ENCODE measurements around the gene MRPL30.
"Not testable (repeated sequence)": the region's sequence is repeated elsewhere in the genome, so short reads cannot be mapped to it uniquely, and the experiment has no call there.

Gene MRPL30

DNA sequence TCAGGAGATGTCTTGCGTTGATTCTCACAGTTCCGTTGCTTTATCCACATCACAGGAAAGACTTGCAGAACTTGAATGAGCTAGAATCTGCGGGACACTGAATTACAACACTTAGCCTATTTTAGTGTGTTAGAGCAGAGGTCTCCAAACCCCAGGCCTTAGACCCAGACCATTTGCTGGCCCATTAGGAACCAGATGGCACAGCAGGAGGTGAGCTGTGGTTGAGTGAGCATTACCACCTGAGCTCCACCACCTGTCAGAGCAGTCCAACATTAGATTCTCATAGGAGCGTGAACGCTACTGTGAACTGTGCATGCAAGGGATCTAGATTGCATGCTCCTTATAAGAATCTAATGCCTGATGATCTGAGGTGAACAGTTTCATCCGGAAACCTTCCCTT lies 3.8 kb downstream of the MRPL30 start:
- no peak for DNase-seq (ENCODE audit: low read depth in 3 of 3)

DNA sequence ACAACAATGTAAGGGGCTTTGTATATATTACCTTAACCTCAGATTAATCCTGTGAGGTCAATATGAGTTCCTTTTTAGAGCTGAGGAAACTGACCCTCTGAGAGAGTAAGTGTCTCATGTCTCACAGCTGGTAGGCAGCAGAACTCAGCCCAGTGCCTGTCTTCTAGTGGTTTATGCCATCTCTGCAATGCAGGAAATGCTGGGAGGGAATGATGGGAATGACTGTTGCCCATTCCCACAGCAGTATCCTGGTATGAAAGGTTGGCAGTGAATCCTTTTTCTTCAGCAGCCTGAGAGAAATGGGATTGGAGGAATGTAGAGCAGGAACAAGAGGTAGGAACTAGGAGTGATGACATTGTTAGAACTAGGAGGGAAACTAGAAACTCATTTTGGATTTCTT lies 6.0 kb downstream of the MRPL30 start:
- DNase-seq (ENCODE audit: low read depth in 3 of 3), result no peak

DNA sequence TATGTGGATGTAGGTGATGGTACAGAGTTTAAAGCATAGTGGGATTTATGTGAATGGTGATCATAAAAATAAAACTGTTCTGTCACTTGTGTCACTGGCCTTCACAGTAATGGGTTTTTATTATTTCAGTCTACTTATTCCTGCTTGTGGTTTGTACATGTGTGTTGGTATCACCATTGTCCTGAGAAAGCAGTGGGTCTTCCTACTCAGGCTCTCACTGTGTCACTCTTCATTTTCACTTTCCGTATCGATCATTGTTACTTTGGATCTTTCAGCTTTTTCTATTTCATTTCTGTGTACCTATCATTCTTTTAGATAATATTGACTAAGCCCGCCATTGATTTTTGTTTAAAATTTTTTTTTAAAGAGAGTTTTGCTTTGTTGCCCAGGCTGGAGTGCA lies 7.4 kb downstream of the MRPL30 start:
- DNase-seq (ENCODE audit: low read depth in 3 of 3), result no peak

DNA sequence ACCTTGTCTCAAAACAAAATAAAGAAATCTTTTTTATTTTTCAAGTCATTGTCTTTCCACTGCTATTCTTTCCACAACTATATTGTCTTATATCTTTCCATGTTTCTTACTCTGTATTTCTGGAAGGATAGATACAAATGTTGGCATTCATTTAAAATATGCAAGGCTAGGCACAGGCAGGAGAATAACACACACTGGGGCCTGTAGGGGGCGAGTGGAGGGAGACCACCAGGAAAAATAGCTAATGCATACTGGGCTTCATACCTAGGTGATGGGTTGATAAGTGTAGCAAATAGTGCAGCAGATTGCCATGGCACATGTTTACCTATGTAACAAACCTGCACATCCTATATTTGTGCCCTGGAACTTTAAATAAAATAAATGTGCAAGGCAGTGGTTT lies 9.6 kb downstream of the MRPL30 start:
- no peak for DNase-seq (ENCODE audit: low read depth in 3 of 3)

DNA sequence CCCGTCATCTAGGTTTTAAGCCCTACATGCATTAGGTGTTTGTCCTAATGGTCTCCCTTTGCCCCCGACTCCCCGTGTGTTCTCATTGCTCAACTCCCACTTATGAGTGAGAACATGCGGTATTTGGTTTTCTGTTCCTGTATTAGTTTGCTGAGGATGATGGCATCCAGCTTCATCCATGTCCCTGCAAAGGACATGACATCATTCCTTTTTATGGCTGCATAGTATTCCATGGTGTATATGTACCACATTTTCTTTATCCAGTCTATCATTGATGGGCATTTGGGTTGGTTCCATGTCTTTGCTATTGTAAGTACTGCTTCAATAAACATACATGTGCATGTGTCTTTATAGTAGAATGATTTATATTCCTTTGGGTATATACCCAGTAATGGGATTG lies 11.4 kb downstream of the MRPL30 start:
- DNase-seq (ENCODE audit: low read depth in 3 of 3), result not testable (repeated sequence)

DNA sequence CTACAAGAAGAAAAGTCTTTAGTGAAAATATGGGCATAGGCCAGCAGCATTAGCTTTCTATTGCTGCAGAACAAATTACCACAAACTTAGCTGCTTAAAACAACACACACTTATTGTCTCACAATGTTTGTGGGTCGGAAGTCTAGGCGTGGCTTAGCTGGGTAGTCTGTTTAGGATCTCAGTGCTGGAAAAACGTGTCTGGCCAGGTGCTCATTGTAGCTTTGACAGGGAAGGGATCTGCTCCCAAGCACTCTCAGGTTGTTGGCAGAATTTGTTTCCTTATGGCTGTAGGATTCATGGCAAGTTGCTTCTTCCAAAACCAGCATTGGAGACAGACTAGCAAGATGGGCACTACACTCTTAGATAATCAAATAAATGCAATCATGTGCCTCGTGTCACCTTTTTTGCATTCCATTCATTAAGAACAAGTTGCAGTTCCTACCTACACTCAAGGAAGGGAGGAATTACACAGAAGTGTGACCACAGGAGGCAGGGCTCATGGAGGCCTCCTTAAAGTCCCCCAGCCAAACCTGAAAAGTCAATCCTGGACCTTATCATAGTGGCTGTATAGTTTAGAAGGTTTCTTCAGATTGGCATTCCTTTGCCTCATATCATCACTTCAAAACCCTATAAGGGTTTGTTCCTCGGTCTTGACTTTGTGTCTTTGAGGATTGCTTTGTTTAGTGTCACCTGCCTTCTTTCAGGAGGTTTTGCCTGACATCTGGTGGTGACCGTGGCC lies 17.3 kb downstream of the MRPL30 start:
- DNase-seq (ENCODE audit: low read depth in 3 of 3), result no peak

DNA sequence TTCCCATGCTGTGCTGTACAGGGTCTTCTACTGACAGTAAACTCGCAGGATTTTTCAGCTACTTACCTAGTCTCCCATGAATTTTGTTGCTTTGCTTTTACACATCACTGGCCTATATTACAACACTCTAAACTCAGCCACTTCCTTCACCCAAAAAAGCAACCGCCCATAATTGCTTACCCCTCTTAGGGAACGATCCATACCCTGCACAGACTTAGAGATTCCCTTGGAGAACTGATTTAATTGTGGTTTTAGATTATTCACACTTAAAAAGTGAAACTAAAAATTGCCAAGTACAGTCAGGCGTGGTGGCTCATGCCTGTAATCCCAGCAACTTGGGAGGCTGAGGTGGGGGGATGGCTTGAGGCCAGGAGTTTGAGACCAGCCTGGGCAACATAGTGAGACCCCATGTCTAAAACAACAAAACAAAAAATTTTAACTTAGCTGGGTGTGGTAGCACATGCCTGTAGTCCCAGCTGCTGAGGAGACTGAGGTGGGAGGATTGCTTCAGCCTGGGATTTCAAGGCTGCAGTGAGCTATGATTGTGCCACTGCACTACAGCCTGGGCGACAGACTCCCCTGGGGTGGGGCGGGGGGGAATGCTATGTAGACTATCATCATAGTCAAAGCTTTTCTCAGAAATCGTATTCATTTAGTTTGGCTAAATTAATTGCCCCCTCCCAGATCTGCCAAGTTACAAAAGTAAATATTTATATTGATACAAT lies 19.3 kb downstream of the MRPL30 start:
- no peak for DNase-seq (ENCODE audit: low read depth in 3 of 3)

DNA sequence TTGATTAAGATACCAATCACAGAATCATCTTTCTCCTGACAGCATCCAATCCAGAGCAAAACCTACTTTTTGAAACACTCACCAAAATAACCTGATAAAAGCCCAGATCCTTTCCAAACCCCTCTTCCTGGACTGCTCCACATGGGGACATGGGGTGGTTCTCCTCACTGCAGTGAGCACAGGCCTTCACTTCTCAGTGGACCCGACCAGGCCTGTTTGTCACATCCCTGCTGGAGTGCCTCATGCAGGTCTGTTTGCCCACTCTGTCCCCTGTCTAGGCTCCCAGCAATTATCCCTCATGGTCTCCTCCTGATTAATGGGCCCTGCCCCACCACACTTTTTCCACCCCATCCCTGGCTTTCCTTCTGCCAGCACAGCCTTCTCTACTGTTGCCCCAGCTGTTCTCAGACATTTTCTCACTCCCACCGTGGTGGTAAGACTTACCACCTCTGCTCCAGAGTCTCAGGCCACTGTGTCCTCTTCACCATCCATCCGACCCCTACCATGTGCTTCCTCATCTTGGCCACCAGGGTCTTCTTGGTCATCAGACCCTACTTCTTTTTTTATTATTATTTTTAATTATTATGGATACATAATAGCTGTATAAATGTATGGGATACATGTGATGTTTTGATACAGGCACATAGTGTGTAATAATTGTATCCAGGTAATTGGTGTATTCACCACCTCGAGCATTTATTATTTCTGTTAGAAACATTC lies 21.1 kb downstream of the MRPL30 start:
- no peak for DNase-seq (ENCODE audit: low read depth in 3 of 3)

DNA sequence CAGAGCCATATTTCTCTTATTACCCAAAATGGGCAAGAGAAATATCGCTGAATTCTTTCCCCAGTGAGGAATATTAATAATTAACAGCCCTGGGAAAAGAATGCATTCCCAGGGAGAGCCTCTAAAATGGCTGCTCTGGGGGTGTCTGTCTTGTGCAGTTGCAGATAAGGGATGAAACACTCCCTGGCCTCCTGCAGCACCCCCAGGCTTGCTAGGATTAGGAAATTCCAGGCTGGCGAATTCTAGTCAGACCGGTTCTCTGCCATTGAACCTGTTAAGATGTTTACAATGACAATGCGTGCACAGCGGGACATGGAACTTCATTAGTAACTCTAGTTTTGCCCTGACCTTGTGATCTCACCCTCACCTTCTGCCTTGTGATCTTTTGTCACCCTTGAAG lies 24.5 kb downstream of the MRPL30 start:
- no peak for DNase-seq (ENCODE audit: low read depth in 3 of 3)

DNA sequence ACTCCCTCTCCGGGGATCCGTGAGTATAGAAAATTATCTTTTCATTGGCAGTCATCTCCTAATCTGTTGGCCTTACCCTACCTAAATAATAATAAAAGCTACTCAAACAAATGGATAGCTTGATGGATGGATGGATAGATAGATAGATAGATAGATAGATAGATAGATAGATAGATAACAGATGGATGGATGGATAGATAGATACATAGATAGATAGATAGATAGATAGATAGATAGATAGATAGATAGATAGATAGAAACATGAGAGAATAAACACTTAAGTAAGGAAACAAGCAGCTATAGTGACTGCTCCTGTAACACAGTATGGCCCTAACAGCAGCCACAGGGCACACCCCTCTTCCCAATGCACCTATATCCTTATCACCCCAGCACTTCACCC lies 35.1 kb downstream of the MRPL30 start:
- no peak for DNase-seq (ENCODE audit: low read depth in 3 of 3)

DNA sequence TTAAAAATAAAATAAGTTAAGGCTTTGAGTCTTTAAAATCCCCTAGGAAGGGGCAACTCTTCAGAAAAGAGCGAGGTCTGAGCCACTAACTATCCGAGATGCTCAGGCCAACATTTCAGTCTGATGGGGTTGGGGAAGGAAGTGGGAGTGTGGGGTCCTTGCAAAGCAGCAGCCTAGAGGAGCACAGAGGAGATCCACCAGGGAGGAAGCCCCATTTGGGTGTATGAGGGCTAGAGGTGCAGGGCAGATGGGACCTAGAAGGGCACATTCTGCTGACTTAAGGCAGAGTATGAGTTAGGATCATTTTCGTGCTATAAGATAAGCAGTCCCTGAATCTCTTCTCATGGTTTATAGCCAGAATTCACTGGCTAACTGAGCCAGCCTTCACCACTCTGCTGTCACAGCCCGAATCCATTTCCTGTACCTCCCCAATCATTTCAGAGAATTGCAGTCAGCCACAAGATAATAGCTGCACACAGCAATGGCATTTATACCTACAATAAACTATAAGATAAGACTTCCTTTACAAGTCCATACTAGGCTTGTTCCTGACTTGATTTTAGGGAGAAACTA lies 37.0 kb downstream of the MRPL30 start:
- DNase-seq (ENCODE audit: low read depth in 3 of 3), result no peak

DNA sequence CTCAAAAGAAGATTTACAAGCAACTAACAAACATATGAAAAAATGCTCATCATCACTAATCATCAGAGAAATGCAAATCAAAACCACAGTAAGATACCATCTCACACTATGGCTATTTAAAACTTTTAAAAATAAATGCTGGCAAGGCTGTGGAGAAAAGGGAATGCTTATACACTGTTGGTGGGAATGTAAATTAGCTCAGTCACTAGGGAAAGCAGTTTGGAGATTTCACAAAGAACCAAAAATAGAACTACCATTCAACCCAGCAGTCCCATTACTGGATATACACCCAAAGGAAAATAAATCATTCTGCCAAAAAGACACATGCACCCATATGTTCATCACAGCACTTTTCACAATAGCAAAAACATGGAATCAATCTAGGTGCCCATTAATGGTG lies 52.2 kb downstream of the MRPL30 start:
- DNase-seq (ENCODE audit: low read depth in 3 of 3), result not testable (repeated sequence)

DNA sequence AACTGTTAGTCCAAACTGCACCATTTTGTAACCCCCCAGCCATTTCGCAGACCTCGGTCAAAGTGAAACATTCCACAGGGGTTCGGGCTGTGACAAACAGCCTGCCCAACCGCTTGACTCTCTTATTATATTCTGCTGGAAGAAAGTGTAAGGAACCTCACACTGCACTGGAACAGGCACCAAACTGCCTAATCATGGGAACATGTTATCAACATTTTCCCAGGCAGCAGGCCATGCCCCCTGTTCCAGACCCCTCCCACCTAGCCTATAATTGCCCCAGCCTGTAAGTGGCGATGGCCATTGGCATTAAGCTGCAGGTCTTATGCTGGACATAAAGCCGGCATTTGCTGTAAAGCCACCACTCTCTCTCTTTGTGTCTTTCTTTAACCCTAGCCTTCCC lies 57.6 kb downstream of the MRPL30 start:
- DNase-seq (ENCODE audit: low read depth in 3 of 3), result no peak

DNA sequence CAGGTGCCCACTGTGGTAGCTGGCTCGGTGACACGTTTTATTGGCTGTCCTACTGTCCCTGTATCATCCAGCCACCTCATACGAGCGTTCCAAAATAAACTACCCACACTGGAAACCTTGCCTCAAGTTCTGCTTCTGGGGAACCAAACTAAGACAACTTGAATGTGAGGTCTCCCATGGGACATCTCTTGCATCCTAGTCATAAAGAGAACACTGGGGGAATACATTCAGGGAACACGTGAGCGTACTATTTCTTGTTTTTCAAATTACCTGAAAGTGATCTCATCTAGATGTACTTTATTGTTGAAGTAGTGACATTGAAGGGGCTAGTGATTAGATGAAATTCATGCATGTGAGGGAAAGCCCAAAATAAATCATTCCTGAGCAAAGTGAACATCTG lies 59.4 kb downstream of the MRPL30 start:
- no peak for DNase-seq (ENCODE audit: low read depth in 3 of 3)

DNA sequence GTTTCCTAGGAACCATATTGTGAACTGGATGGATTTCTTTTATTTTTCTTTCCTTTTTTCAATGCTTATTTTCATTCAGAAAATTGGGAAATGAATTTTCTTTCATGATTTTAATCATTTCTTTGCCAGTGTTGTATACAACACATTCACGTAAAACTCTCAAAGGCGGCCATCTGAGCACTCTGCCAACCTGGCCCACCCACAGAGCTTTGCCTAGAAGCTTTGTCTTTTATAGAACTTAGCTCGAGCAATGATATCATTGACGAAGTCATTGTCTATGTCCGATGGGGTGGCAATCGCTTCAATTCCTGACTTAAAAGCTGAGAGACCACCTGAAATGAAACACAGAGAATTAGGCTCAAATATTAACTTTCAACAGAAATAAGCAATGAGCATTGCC lies 61.2 kb downstream of the MRPL30 start:
- no peak for DNase-seq (ENCODE audit: low read depth in 3 of 3)
